Smooth muscle cell (in vitro differentiated cells): Measurements from ENCODE around the gene BTBD10. TPM values are rescaled to one million over a fixed set of nuclear protein-coding genes. Genes with fewer than 3 reads are reported as not detected.

Source experiments
- DNase-seq: peaks from one replicate; lab custom pipeline; 2025; ENCODE audit not compliant: unreplicated experiment; lab: John Stamatoyannopoulos, UW
- H2AFZ ChIP-seq: fragments of 200-600 bp; sonication (generic); 2 replicates; pipeline ENCODE4 v1.6.0; 2016; ENCODE audit warnings: antibody characterized with exemption, low read depth, mild to moderate bottlenecking
- H3F3A ChIP-seq: fragments of 200-600 bp; sonication (generic); 2 replicates; pipeline ENCODE4 v1.6.0; 2017; ENCODE audit warnings: antibody characterized with exemption, low read depth
- H3K27ac ChIP-seq: fragments of 200-600 bp; sonication (generic); 2 replicates; pipeline ENCODE4 v1.5.1; 2016; ENCODE audit warnings: low read depth, mild to moderate bottlenecking
- H3K27me3 ChIP-seq: fragments of 200-600 bp; sonication (generic); 2 replicates; pipeline ENCODE4 v1.6.1; 2016; ENCODE audit warnings: low read depth, mild to moderate bottlenecking
- H3K36me3 ChIP-seq: fragments of 200-600 bp; sonication (generic); 2 replicates; pipeline ENCODE4 v1.5.1; 2016; ENCODE audit warnings: low read depth
- H3K4me1 ChIP-seq: fragments of 200-600 bp; sonication (generic); 2 replicates; pipeline ENCODE4 v1.5.1; 2016; ENCODE audit warnings: low read depth
- H3K4me2 ChIP-seq: fragments of 200-600 bp; sonication (generic); 2 replicates; pipeline ENCODE4 v1.6.0; 2016; ENCODE audit warnings: mild to moderate bottlenecking
- H3K4me3 ChIP-seq: fragments of 200-600 bp; sonication (generic); 2 replicates; pipeline ENCODE4 v1.5.1; 2016; ENCODE audit warnings: mild to moderate bottlenecking
- H3K79me2 ChIP-seq: fragments of 200-600 bp; sonication (generic); 2 replicates; pipeline ENCODE4 v1.6.0; 2016; ENCODE audit warnings: low read depth, mild to moderate bottlenecking
- H3K9ac ChIP-seq: fragments of 200-600 bp; sonication (generic); 2 replicates; pipeline ENCODE4 v1.6.0; 2016; ENCODE audit warnings: low read depth
- H3K9me3 ChIP-seq: fragments of 200-600 bp; sonication (generic); replicated peaks from 2 replicates; pipeline ENCODE4 v1.5.1; 2016; ENCODE audit warnings: low read depth
- H4K20me1 ChIP-seq: fragments of 200-600 bp; sonication (generic); 2 replicates; pipeline ENCODE4 v1.6.0; 2016; ENCODE audit warnings: low read depth
- WGBS: methylation state at CpG from one replicate; pipeline ENCODE4 v1.1.7; 2016; ENCODE audit warnings: low lambda C conversion rate; 5-methylcytosine and 5-hydroxymethylcytosine counted together
- polyA plus RNA-seq: library from polyadenylated mRNA; unstranded; fragments of >200 nt; fragmentation: Nextera tagmentation; extraction: Ambion mirVana; gene quantifications from 2 replicates; pipeline ENCODE4 v1.2.1, GENCODE V29; 2016
- total RNA-seq: library from RNA; depleted of rRNA; stranded (reverse); fragments of >200 nt; gene quantifications from 2 replicates; pipeline ENCODE4 v1.2.3, GENCODE V29; 2014
- TF ChIP-seq, protein P1 (sequence below): fragments of 200-600 bp; sonication (generic); IDR thresholded peaks from 2 replicates; pipeline ENCODE4 v1.5.1; 2017; ENCODE audit warnings: borderline replicate concordance, mild to moderate bottlenecking, antibody characterized with exemption; ENCODE audit not compliant: insufficient read depth, poor library complexity, severe bottlenecking

Gene BTBD10
- total and polyA plus RNA-seq, 2 experiments from 2014 or later = 22.3 to 48.5 TPM

GRCh38 chr11:13380731-13381130 lies 82.3 kb downstream of the BTBD10 start:
- H3K9me3 ChIP-seq = no peaks in the 10 kb centered on the region
- no peaks in the 10 kb centered on the region for H4K20me1 ChIP-seq
- WGBS = 95% methylated on average over 2 of the region's 2 CpGs
- H3K4me3 ChIP-seq = no peak overlapping the region
- no peaks in the 10 kb centered on the region for H3K4me1 ChIP-seq
- no peak overlapping the region for H2AFZ ChIP-seq
- H3K36me3 ChIP-seq = peaks cover 4% of the 10 kb centered on the region
- no peaks in the 10 kb centered on the region for H3K79me2 ChIP-seq
- H3K9ac ChIP-seq = no peak overlapping the region
- TF ChIP-seq, protein P1, sequence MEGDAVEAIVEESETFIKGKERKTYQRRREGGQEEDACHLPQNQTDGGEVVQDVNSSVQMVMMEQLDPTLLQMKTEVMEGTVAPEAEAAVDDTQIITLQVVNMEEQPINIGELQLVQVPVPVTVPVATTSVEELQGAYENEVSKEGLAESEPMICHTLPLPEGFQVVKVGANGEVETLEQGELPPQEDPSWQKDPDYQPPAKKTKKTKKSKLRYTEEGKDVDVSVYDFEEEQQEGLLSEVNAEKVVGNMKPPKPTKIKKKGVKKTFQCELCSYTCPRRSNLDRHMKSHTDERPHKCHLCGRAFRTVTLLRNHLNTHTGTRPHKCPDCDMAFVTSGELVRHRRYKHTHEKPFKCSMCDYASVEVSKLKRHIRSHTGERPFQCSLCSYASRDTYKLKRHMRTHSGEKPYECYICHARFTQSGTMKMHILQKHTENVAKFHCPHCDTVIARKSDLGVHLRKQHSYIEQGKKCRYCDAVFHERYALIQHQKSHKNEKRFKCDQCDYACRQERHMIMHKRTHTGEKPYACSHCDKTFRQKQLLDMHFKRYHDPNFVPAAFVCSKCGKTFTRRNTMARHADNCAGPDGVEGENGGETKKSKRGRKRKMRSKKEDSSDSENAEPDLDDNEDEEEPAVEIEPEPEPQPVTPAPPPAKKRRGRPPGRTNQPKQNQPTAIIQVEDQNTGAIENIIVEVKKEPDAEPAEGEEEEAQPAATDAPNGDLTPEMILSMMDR = no peak
- H3K4me2 ChIP-seq = no peak overlapping the region
- no peaks in the 10 kb centered on the region for H3F3A ChIP-seq
- H3K27me3 ChIP-seq = no peaks in the 10 kb centered on the region
- DNase-seq = no peak
- no peak overlapping the region for H3K27ac ChIP-seq

GRCh38 chr11:13378316-13378715 lies 84.7 kb downstream of the BTBD10 start:
- DNase-seq = no peak
- H3F3A ChIP-seq = no peaks in the 10 kb centered on the region
- H3K4me3 ChIP-seq = no peak overlapping the region
- no peaks in the 10 kb centered on the region for H3K4me1 ChIP-seq
- no peak overlapping the region for H2AFZ ChIP-seq
- TF ChIP-seq, protein P1 = no peak
- H3K27me3 ChIP-seq = no peaks in the 10 kb centered on the region
- no peak overlapping the region for H3K4me2 ChIP-seq
- H3K9me3 ChIP-seq = no peaks in the 10 kb centered on the region
- H3K9ac ChIP-seq = no peak overlapping the region
- H3K36me3 ChIP-seq = peaks cover 10% of the 10 kb centered on the region
- H3K27ac ChIP-seq = no peak overlapping the region
- no peaks in the 10 kb centered on the region for H3K79me2 ChIP-seq
- 96% methylated on average over 2 of the region's 2 CpGs for WGBS
- H4K20me1 ChIP-seq = no peaks in the 10 kb centered on the region

GRCh38 chr11:13376838-13377237 lies 86.2 kb downstream of the BTBD10 start:
- peaks cover 6% of the 10 kb centered on the region for H3K36me3 ChIP-seq
- H3K9me3 ChIP-seq = no peaks in the 10 kb centered on the region
- H3K27me3 ChIP-seq = no peaks in the 10 kb centered on the region
- TF ChIP-seq, protein P1 = no peak
- H3K79me2 ChIP-seq = no peaks in the 10 kb centered on the region
- no peak overlapping the region for H3K4me2 ChIP-seq
- H2AFZ ChIP-seq = no peak overlapping the region
- H3K4me1 ChIP-seq = no peaks in the 10 kb centered on the region
- H3F3A ChIP-seq = no peaks in the 10 kb centered on the region
- H3K9ac ChIP-seq = no peak overlapping the region
- no peak overlapping the region for H3K4me3 ChIP-seq
- WGBS = 93% methylated on average over 8 of the region's 8 CpGs
- DNase-seq = no peak
- no peaks in the 10 kb centered on the region for H4K20me1 ChIP-seq
- no peak overlapping the region for H3K27ac ChIP-seq

DNA sequence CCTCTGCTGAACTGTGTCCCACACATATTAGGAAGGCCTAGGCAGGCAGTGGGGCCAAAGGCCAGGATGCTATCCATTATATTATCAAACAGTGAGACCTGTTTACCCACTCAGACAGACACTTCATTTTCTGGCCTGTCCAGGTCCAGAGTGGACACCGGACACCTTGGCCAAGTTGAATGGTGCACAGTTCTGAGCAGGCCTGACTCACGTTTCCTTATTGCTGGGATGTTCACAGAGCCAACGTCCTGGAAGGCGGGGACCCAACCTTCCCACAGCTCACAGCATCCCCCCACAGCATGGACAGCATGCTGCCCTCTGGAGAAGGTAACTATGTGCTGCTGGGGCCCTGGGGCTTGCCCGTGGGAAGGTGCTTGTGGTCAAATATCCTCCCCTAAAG lies 86.6 kb downstream of the BTBD10 start:
- TF ChIP-seq, protein P1 = no peak
- no peaks in the 10 kb centered on the region for H3K4me1 ChIP-seq

More for the DNA sequence above, 86.6 kb downstream of the BTBD10 start:
- 91% methylated on average over 5 of the region's 5 CpGs for WGBS
- H3K4me3 ChIP-seq = no peak overlapping the region
- no peaks in the 10 kb centered on the region for H3K79me2 ChIP-seq
- H2AFZ ChIP-seq = no peak overlapping the region
- no peaks in the 10 kb centered on the region for H4K20me1 ChIP-seq
- peaks cover 6% of the 10 kb centered on the region for H3K36me3 ChIP-seq
- no peak overlapping the region for H3K9ac ChIP-seq
- no peak overlapping the region for H3K4me2 ChIP-seq
- H3K27me3 ChIP-seq = no peaks in the 10 kb centered on the region
- H3F3A ChIP-seq = no peaks in the 10 kb centered on the region
- no peaks in the 10 kb centered on the region for H3K9me3 ChIP-seq
- no peak for DNase-seq
- no peak overlapping the region for H3K27ac ChIP-seq
